ENCODE measurements around the gene SCARB1.

The SCARB1 gene

DNA sequence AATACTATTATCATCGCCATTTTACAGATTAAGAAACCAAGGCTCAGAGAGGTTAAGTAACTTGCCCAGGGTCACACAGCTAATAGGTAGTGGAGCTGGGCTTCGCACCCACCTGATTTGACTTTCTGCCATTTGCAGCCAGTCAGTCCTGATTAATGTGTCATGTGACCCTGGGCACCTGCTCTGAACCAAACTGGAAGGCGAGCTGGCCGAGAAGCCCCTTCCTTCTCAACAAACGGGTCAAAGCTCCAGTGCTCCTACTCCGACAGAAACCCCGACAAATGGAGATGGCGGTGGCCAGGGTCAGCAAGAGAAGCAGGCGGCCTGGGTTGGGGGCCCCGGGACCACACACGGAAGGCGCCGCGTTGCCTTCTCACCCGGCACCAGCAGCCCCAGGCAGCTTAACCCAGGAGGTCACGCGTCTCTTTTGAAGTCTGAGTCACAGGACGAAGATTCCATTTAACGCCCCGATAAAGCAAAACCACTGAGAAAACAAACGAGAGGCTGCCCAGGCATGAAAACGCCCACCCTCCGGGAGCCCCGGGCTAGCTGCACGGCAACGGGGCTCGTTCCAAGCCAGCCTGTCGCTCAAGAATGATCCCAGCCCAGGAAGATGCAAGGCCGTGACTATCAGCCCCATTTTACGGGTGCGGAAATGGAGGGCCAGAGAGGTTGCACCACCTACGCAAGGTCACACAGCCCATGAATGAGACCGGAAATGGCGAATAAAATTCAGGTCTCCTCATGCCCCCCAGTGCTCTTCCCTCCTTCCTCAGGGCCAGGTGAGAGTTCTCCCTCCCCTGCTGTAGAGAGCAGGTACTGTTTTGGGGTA lies 124.8 kb downstream of the SCARB1 start:
- CTCF ChIA-PET: interaction anchor here (0.5 kb wide), 1 partner anchor 392 kb away, joined by 3 read pairs; no protein-coding TSS in a partner anchor
- POLR2A ChIA-PET: no interaction called here

GRCh38 chr12:124737772-124738635 lies 125.7 kb downstream of the SCARB1 start:
- ChIA-PET CTCF (interaction anchor here (0.6 to 1.0 kb wide), 4 partner anchors 13 to 194 kb away, joined by 3 to 7 read pairs (median 4); no protein-coding TSS in a partner anchor), POLR2A (no interaction called here)
- TF ChIP-seq ZNF768 (tag by site-specific recombination; IDR thresholded peaks at IDR 0.05) (0 out of 2 replicates have a peak, but pooled peaks have one; percentile 39), ZNF175 (tag by site-specific recombination; IDR thresholded peaks at IDR 0.05) (no peak)
- Histone ChIP-seq H3K9me3 (ENCODE audit: control insufficient read depth, insufficient read depth, low read depth, low read length) (no peaks in the 10 kb centered on the region), H3K4me1 (ENCODE audit: control insufficient read depth, insufficient read depth, low read length) (no peaks in the 10 kb centered on the region), H3K36me3 (ENCODE audit: control insufficient read depth in 2 of 2, insufficient read depth in 1 of 2, low read length in 2 of 2) (no peaks in the 10 kb centered on the region), H3K4me3 (ENCODE audit: low read depth, low read length) (no peak overlapping the region), H3K27ac (ENCODE audit: extremely low read depth, low read depth, low read length) (no peak overlapping the region)

More for the DNA sequence above, 124.8 kb downstream of the SCARB1 start:
- H3K27ac ChIP-seq (ENCODE audit: extremely low read depth, low read depth, low read length): no peak overlapping the region
- TF ChIP-seq ZNF768 (tag by site-specific recombination; IDR thresholded peaks at IDR 0.05) (peak; percentile 85), ZNF146 (tag by site-specific recombination; IDR thresholded peaks at IDR 0.05) (no peak)
- no peaks in the 10 kb centered on the region for H3K36me3 ChIP-seq (ENCODE audit: control insufficient read depth in 2 of 2, insufficient read depth in 1 of 2, low read length in 2 of 2)
- no peaks in the 10 kb centered on the region for H3K4me1 ChIP-seq (ENCODE audit: control insufficient read depth, insufficient read depth, low read length)
- no peak overlapping the region for H3K4me3 ChIP-seq (ENCODE audit: low read depth, low read length)
- no peaks in the 10 kb centered on the region for H3K9me3 ChIP-seq (ENCODE audit: control insufficient read depth, insufficient read depth, low read depth, low read length)

DNA sequence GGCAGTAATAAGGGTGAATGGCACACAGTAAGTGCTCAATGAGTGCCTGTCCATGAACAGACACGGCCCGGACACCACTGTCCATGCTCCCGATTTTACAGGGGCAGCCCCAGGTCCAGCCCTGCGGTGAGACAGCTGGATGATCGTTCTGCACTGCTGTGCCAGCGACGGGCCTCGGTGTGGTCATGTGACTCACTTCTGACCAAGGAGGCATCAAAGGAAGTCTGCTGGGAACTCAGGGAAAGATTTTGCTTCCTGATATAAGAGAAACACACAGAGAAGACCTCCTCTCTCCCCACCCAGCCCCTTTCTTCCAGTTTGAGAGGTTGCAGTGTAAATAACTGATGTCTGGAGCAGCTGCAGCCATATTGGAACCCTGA lies 126.6 kb downstream of the SCARB1 start:
- POLR2A ChIA-PET: no interaction called here
- Histone ChIP-seq H3K4me3 (ENCODE audit: low read depth, low read length) (no peak overlapping the region), H3K9me3 (ENCODE audit: control insufficient read depth, insufficient read depth, low read depth, low read length) (no peaks in the 10 kb centered on the region), H3K36me3 (ENCODE audit: control insufficient read depth in 2 of 2, insufficient read depth in 1 of 2, low read length in 2 of 2) (no peaks in the 10 kb centered on the region), H3K27ac (ENCODE audit: extremely low read depth, low read depth, low read length) (no peak overlapping the region), H3K4me1 (ENCODE audit: control insufficient read depth, insufficient read depth, low read length) (no peaks in the 10 kb centered on the region)
- CTCF ChIA-PET: interaction anchor here (0.6 to 1.0 kb wide), 4 partner anchors 14 to 195 kb away, joined by 3 to 7 read pairs (median 4); no protein-coding TSS in a partner anchor
- no peak for TF ChIP-seq ZNF239 (tag by site-specific recombination; IDR thresholded peaks at IDR 0.05)
- TF ChIP-seq, protein P1, sequence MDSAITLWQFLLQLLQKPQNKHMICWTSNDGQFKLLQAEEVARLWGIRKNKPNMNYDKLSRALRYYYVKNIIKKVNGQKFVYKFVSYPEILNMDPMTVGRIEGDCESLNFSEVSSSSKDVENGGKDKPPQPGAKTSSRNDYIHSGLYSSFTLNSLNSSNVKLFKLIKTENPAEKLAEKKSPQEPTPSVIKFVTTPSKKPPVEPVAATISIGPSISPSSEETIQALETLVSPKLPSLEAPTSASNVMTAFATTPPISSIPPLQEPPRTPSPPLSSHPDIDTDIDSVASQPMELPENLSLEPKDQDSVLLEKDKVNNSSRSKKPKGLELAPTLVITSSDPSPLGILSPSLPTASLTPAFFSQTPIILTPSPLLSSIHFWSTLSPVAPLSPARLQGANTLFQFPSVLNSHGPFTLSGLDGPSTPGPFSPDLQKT (IDR thresholded peaks at IDR 0.05; ENCODE audit: borderline replicate concordance, low read depth, low read length): no peak
- TF ChIP-seq ZNF530 (tag by site-specific recombination; IDR thresholded peaks at IDR 0.05; ENCODE audit: low read depth): no peak
- no peak for TF ChIP-seq ZNF302 (tag by site-specific recombination; IDR thresholded peaks at IDR 0.05; ENCODE audit: low read depth)
- no peak for TF ChIP-seq ZNF704 (tag by site-specific recombination; IDR thresholded peaks at IDR 0.05)
- no peak for TF ChIP-seq HOXD13 (CRISPR knock-in tag; IDR thresholded peaks at IDR 0.05; ENCODE audit: borderline replicate concordance)
- TF ChIP-seq, protein P2, sequence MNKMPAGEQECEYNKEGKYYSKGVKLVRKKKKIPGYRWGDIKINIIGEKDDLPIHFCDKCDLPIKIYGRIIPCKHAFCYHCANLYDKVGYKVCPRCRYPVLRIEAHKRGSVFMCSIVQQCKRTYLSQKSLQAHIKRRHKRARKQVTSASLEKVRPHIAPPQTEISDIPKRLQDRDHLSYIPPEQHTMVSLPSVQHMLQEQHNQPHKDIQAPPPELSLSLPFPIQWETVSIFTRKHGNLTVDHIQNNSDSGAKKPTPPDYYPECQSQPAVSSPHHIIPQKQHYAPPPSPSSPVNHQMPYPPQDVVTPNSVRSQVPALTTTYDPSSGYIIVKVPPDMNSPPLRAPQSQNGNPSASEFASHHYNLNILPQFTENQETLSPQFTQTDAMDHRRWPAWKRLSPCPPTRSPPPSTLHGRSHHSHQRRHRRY (tag by site-specific recombination; IDR thresholded peaks at IDR 0.05): no peak
- no peak for TF ChIP-seq ZNF692 (tag by site-specific recombination; IDR thresholded peaks at IDR 0.05)
- no peak for TF ChIP-seq GLIS1 (tag by site-specific recombination; IDR thresholded peaks at IDR 0.05)
- TF ChIP-seq GLI2 (tag by site-specific recombination; IDR thresholded peaks at IDR 0.05; ENCODE audit: borderline replicate concordance, low read depth): no peak
- TF ChIP-seq, protein P3, sequence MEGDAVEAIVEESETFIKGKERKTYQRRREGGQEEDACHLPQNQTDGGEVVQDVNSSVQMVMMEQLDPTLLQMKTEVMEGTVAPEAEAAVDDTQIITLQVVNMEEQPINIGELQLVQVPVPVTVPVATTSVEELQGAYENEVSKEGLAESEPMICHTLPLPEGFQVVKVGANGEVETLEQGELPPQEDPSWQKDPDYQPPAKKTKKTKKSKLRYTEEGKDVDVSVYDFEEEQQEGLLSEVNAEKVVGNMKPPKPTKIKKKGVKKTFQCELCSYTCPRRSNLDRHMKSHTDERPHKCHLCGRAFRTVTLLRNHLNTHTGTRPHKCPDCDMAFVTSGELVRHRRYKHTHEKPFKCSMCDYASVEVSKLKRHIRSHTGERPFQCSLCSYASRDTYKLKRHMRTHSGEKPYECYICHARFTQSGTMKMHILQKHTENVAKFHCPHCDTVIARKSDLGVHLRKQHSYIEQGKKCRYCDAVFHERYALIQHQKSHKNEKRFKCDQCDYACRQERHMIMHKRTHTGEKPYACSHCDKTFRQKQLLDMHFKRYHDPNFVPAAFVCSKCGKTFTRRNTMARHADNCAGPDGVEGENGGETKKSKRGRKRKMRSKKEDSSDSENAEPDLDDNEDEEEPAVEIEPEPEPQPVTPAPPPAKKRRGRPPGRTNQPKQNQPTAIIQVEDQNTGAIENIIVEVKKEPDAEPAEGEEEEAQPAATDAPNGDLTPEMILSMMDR (tag by site-specific recombination; IDR thresholded peaks at IDR 0.05): no peak
- TF ChIP-seq ZSCAN18 (tag by site-specific recombination; IDR thresholded peaks at IDR 0.05): no peak
